ENCODE data around the gene KRT78. TPM values are rescaled to one million over a fixed set of nuclear protein-coding genes. Genes with fewer than 3 reads are reported as not detected.
"Not testable (repeated sequence)": the region's sequence is repeated elsewhere in the genome, so short reads cannot be mapped to it uniquely, and the experiment has no call there.

Gene KRT78
- total RNA-seq, 1 donor from 2014 or later = 291 TPM

DNA sequence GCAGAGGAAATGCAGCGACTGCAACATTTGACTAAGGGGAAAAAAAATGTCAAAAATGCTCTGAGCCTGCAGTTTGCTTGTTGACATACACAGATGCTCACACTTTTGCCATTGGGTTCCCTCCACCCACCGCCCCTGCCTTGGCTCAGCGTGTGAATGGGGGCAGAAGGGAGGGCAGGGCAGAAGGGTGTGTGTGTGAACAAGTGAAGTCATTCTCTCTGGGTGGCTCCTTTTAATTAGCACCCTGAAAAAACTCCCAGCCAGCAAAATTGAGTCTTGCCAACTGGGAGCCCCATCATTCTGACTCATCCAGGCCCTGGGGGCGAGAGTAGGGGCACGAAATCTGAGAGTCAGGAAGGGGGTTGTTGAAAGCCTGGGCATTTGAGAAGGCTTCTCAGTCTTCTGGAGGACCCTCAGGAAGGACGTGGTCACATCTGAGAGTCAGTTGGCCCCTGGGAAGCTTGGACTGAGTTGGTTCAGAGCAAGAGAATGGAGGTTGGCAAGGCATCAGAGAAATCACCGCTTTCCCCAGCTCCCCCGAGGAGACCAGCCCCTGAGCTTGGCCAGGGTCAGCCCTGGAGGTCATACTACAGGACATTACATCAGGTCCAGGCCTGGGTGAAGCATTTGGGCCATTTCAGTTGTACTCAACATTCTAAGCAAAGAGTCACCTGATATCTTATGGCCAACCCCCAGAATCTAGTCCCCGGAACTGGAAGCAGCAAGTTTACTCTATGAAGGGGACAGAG lies 22.7 kb upstream of the KRT78 start:
- peak; percentile 76 for ATAC-seq

DNA sequence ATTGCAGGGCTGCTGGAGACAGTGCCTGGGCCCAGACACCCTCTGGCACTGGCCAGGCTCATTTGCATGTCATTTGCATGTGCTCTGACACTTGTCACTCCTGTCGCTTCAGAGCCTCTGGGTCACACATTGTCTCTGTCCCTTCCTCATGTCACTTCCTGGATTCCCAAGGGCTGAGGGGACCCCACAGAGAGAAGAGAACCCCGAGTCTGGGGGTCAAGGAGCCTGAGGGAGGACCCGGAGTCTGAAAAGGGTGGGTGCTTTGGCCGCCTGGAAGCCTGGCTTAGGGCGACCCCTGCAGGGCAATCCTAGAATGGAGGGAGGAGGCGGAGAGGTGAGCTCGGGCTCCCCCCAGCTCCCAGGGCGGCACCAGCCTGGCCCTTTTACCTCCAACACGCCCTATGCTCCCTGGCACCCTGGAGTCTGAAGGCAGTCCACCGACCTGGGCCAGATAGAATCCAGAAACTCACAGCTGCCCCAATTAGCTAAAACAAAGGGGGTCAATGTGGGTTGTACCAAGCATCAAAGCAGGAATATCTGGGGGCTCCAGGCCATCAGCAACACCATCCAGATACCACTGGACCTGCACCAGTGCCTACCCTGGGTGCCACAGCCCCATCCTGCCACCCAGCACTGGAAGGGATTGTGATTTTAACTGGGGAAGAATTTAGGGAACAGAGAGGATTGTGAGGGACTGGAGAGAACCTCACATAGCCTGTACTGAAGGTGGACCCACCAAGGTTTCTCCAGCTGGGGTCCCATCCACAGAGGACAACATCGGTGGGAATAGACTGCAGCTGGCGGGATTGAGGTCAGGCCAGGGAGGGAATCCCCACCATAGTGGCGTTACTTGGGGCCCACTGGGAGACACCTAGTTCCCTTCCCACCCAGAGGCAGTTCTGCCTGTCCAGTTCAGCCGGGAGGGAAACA lies 21.8 kb upstream of the KRT78 start:
- ATAC-seq = peak; percentile 65

DNA sequence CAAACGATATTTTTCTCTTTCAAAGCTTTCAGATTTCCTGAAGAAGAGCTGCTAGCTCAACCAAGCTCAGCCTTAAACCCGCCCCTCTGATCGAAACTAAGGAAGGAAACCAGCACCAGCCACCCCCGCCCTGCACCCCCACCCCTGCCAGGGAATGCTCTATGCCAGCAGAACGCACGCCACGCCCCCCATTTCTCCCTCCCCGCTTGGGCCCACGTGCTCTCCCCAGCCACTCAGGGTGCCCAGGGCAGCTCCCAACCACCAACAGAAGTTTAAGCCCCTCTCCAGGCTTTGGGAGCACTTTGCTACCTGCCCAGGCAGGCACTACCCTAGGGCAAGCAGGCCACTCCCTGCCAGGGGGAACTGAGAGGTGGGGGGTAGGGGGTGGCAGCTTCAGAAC lies 18.8 kb upstream of the KRT78 start:
- ATAC-seq = peak; percentile 80

DNA sequence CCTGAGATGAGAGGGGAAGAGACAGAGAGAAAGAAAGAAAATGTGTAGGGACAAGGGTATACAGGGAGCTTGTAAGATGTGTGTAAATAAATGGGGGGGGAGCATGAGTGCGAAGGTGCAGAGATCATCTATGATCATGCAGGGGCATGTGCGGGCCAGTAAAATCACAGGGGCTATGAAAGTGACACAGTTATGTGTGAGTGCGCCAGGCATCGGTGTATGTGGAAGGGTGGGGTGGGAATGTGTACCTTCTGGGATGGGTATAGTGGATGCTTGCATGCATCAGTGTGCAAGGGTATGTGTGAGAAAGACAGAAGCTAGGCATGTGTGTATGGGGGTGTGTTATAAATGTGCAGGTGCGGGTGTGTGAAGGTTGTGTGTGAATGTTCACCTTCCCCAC lies 18.4 kb upstream of the KRT78 start:
- peak; percentile 18 for ATAC-seq

DNA sequence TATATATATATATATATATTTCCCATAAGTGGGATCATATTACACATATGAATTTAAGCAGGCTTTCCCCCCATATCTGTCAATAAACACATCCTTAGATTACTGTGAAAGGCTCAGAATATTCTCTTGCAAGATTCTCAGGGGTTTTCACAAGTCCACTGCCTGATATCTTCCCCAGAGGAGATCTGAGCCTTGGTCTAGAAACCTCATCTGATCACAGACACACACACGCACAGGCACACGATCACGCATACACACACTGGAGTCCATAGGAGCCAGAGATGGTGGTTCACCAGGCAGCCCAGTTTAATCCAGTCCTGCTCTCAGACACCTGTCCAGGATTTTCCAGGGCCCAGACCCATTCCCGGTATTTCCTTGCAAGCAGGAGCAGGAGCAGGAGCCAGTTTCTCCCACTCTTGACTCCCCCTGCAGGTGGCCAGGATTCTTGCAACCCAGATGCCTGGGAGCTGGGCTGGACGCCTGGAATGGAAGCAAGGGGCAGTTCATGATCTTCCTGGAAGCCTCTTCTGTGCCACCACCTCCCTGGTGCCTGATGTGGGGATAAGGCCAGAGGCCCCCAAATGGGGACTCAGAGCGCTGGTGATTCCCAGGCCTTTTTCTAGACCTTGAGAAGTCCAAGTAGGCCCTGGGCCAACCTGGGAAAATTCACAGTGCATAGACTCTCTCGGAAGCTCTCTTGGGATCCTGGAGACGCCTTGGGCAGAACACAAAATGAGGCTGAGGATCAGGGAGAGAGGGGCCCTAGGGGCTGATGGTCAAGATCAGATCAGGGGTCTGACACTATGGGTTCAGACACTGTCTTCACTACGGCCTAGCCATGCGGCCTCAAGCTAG lies 16.5 kb upstream of the KRT78 start:
- no peak for ATAC-seq

DNA sequence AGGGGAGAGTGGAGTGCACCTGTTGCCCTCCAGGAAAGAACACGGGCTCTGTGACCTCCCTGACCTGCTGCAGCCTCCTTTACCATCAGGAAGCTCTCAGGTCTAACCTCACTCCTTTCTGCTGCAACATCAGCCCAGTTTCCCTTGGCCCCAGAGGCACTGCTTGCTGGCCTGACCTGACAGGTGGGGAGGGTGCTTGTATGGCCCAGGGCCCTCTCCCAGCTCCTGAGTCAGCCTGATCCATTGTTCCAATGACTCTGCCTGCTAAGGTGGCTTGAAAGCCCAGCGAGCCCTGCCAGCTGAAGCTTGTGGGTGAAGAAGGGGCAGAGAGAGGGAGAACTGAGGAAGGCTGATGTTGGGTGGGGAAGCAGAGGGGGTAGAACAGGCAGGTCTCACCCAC lies 13.2 kb upstream of the KRT78 start:
- peak; percentile 74 for ATAC-seq

DNA sequence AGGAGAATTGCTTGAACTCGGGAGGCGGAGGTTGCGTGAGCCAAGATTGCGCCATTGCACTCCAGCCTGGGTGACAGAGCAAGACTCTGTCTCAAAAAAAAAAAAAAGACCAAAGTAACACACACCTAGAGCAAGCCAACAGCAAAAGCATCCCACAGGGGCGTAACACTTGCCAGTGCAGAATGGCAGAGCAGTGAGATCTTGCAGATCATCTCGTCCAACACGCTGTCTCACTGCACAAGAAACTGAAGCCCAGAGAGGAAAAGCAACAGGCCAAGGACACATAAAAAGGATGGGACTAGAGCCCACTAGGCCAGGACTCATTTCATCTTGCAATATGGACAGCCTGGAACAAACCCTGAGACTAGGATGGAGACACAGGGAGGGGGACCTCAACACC lies 12.7 kb upstream of the KRT78 start:
- ATAC-seq = no peak

DNA sequence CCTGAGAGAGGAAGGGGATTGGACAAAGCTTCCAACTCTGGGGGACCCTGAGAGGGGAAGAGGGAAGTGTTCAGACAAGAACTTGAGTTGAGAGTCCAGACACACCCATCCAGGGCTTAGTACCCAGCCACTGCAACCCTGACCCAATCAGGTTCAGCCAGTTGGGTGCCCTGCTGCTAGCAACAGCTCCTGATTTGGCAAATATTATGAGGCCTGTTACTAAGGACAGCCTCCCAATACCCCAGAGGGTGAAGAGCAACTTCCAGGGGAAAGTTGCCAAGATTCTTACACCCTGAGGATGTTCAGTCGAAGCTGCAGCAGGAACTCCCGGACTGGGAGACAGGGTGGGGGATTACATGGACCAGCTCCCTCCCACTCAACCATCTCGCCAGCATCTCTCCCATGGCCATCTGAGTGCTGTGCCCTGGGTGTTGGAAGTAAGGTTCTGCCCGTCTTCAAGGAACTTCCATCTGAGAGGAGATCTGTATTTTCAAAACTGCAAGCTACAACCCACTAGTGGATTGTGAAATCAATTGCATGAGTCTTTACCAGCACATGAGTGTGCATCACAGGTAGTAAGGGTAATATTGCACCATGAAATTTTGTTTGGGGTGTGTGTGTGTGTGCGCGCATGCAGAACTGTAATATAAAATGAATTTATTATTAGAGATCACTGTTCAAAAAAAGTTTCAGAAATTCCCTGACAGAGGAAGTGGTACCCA lies 11.5 kb upstream of the KRT78 start:
- peak; percentile 93 for ATAC-seq

DNA sequence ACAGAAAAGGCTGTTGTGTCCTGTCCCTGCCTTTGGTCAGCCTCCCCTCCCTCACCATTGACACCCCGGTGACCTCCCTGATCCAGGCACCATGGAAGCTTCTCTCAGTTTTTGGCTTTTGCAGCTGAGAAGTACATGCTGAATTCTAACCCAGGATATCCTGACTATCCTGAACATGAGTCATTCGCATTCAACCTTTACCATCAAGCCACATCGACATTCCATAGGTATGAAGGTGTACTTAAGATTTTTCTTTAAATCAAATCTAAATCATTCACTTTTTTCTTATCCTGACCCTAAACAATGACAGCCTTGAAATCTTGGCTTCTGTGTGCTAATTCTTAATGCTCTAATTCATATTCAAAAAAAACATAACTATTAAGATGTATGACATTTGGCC lies 8.7 kb upstream of the KRT78 start:
- ATAC-seq = peak; percentile 38

DNA sequence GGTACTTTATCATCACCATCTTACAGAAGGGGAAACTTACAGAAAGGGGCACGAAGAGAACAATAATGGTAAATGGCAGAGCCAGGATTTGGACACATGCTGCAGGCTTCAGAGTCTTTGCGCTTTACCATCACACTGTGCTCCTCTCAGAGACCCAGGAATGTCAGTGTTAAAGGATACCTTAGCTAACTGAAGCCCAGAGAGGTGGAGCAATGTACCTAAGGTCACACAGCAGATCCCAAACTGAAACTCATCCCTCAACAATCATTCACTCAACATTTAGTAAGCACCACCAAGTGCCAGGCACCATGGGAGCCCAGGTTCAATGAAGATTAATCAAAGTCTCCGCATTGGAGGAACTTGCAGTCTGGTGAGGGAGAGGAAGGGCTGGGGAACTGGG lies 8.0 kb upstream of the KRT78 start:
- ATAC-seq = no peak

DNA sequence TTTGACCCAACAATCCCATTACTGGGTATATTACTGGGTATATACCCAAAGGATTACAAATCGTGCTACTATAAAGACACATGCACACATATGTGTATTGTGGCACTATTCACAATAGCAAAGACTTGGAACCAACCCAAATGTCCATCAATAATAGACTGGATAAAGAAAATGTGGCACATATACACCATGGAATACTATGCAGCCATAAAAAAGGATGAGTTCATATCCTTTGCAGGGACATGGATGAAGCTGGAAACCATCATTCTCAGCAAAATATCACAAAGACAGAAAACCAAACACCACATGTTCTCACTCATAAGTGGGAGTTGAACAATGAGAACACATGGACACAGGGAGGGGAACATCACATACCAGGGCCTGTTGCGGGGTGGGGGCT lies 7.3 kb upstream of the KRT78 start:
- ATAC-seq = not testable (repeated sequence)

DNA sequence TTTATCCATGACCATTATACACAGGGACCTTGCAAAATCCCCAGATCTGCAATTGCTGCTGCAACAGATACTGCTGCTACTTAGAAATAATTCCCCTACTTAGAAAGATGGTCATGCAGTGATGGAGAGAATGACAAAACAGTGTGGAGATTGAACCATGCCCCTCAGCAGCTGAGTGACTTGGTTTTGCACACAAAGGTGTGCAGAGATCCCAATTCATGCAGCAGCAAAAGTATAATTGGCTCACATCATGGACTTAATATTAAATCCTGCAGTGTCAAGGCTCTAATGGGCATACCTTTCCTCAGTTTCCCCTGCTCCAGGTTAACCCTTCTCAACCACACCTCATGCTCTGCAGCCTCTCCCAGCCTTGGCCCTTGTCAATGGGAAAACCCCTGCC lies 3.0 kb upstream of the KRT78 start:
- no peak for ATAC-seq

DNA sequence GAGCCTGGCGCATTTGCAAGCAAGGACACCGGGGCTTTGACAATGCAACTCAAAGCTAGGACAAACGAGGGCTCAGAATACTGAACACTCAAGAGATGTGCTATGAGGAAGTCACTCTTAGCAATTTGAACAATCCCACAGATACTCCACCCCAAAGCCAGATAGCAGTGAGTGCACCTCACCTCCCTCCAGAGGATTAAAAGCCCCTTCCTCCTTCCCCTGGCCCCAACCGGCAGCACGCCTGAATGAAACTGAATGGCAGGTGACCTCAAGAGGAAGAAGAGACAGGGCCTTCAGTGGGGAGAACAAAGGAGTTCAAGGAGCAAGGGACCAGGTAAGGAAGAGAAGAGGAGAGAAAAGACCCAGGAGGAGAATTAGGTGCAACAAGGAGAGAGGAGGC lies 1.9 kb upstream of the KRT78 start:
- no peak for ATAC-seq

DNA sequence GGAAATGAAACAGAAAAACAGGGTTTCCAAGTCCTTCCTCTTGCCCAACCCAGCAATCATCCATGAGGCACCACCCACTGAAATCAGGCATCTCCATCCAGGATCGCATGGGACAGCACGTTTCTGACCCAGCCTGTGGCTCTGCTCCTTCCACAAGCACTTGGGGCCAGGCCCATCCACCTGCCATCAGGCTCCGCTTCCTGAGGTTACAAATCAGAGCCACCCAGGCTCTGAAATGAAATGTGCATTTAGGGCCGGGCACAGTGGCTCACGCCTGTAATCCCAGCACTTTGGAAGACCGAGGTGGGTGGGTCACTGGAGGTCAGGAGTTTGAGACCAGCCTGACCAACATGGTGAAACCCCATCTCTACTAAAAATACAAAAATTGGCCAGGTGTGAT lies 717 bp upstream of the KRT78 start:
- no peak for ATAC-seq

DNA sequence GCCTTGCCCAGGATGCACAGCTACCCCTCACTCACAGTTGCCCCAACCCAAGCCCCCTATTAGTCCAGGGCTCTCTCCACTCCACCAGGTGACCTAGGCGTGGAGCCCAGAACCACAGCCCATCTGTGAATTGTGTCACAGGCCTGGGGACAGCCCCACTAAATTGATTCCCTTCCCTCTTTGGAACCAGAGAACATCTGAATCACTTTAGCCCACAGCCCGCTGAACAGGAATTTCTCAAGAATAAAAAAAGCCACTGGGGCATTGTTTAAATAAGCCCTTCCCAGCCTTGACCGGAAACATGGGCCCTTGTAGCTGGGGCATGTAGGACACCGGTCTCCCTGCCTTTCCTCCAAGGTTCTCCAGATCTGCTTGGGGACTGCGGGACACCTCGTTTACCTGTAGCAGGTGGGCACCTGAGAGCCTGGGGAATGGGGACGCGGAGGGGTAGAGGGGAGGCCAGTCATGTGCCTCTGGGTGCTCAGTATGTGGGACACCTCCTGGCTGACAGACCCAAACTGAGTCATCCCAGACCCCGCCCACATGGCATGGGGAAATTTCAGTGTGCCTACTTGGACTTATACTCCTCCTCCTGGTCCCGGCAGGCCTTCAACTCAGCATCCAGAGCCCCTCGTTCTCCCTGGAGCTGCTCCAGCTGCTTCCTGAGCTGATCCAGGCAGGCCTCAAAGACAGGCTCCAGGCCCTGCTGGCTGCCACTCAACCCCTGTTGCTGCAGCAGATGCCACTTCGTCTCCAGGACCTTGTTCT lies 1.3 kb downstream of the KRT78 start:
- ATAC-seq = peak; percentile 78

DNA sequence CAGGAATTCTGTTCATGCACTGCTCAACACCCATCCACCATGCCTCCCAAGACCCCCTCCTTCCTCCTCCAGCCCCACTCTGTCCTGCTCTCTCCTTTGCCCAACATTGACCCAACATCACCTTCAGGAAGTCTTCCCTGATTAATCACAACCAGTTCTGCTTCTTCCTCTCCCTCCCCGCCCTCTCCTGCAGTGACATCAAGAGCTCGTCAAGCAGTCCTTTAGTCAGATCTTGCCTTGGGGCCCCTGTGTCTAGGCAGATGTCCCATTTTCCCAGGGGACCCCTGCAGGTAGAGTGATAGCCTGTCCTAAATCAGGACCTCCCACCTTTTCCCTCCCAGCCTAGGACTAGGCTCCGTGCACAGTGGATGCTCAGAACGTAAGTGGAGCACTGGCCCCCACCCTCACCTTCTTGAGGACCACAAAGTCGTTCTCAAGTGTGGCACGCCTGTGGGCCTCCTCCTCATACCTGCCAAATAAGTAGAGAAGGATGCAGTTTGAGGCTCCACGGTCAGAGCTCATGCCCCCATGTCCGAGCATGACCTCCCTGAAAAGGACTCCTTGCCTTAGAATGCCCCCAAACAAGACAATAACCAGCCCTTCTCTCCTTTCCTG lies 2.3 kb downstream of the KRT78 start:
- peak; percentile 43 for ATAC-seq

DNA sequence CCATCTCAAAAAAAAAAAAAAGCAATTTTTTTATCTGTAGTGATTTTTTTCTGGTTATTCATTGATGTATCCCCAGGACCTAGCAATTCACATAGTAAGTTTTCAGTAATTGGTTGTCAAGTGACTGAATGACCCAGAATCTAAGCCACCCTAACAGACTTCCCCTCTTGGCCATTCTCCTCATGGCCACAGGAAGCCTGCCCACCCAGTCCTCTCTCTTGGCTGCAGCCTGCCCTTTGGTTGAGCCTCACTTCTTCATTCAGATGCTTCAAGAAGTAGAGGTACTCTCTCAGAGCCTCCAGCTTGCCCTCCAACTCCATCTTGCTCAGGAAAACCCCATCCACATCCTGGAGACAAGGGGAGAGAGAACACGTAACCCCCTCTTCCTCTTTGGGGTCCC lies 2.8 kb downstream of the KRT78 start:
- ATAC-seq = no peak

DNA sequence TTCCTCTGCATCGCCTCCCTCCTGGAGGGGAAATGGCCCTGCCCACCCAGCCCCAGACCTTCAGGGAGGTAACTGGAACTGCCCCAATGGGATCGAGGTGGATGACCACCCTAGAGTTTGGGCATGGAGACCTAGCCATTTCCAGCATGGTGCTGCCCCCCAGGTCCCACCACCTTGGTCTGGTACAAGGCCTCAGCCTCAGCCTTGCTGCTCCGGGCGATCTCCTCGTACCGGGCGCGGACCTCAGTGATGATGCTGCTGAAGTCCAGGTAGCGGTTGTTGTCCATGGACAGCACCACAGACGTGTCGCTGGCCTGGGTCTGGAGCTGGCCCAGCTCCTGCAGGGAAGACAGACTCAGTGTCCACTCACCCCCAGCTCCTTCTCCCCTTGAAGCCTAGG lies 4.4 kb downstream of the KRT78 start:
- no peak for ATAC-seq

DNA sequence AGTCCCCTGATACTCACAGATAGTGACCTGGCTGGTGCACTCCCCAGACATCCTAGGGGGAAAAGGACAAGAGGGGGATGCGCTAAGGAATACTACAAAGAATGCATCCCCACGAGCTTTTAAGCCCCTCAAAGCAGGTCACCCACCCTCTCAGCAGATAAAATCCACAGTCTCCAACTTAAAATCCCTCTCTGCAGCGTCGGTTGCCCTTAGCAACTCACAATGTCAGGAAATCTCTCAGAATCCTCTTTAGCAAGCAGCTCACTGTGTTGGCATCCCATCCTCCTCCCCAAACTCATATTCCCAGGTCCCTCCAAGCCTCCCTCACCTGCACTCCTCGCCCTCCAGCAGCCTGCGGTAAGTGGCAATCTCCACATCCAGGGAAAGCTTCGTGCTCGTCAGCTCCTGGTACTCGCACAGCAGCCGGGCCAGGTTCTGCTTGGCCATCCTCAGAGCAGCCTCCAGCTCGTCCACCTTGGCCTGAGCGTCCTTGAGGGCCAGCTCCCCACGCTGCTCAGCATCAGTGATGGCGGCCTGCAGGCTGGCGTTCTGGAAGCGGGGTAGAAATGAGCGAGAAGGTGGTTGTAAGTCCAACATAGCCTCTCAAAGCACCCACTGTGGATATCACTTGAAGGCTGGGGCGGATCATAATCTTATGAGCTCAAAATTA lies 9.2 kb downstream of the KRT78 start:
- ATAC-seq = no peak
